Neural progenitor cell (in vitro differentiated cells): ENCODE measurements around the gene KDM2B.

ENCODE experiments used
- EZH2 ChIP-seq: fragments of 200-600 bp; sonication (generic); IDR thresholded peaks from 2 replicates; pipeline ENCODE4 v1.6.1; 2017; ENCODE audit warnings: antibody characterized with exemption, mild to moderate bottlenecking, moderate library complexity
- EZH2phosphoT487 ChIP-seq: fragments of 200-600 bp; sonication (generic); IDR thresholded peaks from 2 replicates; pipeline ENCODE4 v1.6.1; 2017; ENCODE audit warnings: antibody characterized with exemption

- TF ChIP-seq EZH2phosphoT487 (no peak), EZH2 (no peak)
These were observed 29.7 kb downstream of the KDM2B start for GRCh38 chr12:121550974-121551634.
